Measurements from ENCODE around the gene ACYP2.
"Not testable (repeated sequence)": the region's sequence is repeated elsewhere in the genome, so short reads cannot be mapped to it uniquely, and the experiment has no call there.

Gene ACYP2

DNA sequence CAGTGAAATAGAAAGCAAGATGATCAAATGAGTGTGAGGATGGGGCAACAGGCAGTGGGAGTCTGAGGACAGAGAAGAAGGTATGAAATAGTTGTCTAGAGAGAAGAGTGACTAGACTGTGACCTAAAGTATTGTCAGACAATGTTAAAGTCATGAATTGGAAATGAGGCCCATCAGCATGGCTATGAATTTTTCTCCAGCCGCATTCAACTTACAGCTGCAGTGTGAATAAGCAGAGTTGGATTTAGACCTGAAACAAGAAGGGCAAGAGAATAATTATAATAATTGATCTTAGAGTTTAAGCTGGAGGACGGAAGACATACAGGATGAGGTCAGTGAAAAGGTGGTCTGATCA is 144.8 kb downstream of the ACYP2 start:
- H3K36me3 ChIP-seq (ENCODE audit: control insufficient read depth, insufficient read depth, low read length): no peaks in the 10 kb centered on the region
- H3K4me3 ChIP-seq (ENCODE audit: insufficient read depth, low read depth, low read length, poor library complexity, severe bottlenecking): no peak overlapping the region
- no peaks in the 10 kb centered on the region for H3K4me1 ChIP-seq (ENCODE audit: control insufficient read depth, insufficient read depth, low read length, poor library complexity, severe bottlenecking)
- no peak for DNase-seq
- H3K27me3 ChIP-seq (replicated peaks; ENCODE audit: control insufficient read depth, insufficient read depth, low read length, poor library complexity, severe bottlenecking): no peaks in the 10 kb centered on the region
- H3K27ac ChIP-seq (ENCODE audit: insufficient read depth, low read length, poor library complexity, severe bottlenecking): no peak overlapping the region
- no peaks in the 10 kb centered on the region for H3K9me3 ChIP-seq (ENCODE audit: control insufficient read depth, low read length)

DNA sequence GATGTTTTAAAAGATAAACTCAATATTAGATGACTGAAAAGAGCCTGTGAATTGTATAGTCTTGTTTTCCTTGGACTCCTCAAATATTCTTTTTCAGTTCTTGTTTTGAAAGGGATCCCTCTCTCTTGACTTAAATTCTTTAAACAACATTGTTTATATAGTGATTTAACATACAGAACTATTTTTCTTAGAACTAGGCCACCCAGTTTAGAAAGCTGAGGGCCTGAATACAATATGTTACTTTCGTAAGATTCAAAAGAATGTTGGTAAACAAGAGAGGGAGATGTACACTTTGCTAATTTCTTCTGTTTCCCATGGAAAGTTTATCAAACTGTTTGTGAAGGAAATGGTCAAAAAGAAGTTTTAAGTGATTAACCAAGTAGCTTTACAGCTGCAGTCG is 146.1 kb downstream of the ACYP2 start:
- no peaks in the 10 kb centered on the region for H3K27me3 ChIP-seq (replicated peaks; ENCODE audit: control insufficient read depth, insufficient read depth, low read length, poor library complexity, severe bottlenecking)
- H3K36me3 ChIP-seq (ENCODE audit: control insufficient read depth, insufficient read depth, low read length): no peaks in the 10 kb centered on the region
- H3K4me1 ChIP-seq (ENCODE audit: control insufficient read depth, insufficient read depth, low read length, poor library complexity, severe bottlenecking): no peaks in the 10 kb centered on the region
- no peaks in the 10 kb centered on the region for H3K9me3 ChIP-seq (ENCODE audit: control insufficient read depth, low read length)
- H3K27ac ChIP-seq (ENCODE audit: insufficient read depth, low read length, poor library complexity, severe bottlenecking): no peak overlapping the region
- no peak for DNase-seq
- no peak overlapping the region for H3K4me3 ChIP-seq (ENCODE audit: insufficient read depth, low read depth, low read length, poor library complexity, severe bottlenecking)

GRCh38 chr2:54262015-54262765 is 146.8 kb downstream of the ACYP2 start:
- Histone ChIP-seq H3K27me3 (replicated peaks; ENCODE audit: control insufficient read depth, insufficient read depth, low read length, poor library complexity, severe bottlenecking) (no peaks in the 10 kb centered on the region), H3K4me3 (ENCODE audit: insufficient read depth, low read depth, low read length, poor library complexity, severe bottlenecking) (no peak overlapping the region), H3K4me1 (ENCODE audit: control insufficient read depth, insufficient read depth, low read length, poor library complexity, severe bottlenecking) (no peaks in the 10 kb centered on the region), H3K36me3 (ENCODE audit: control insufficient read depth, insufficient read depth, low read length) (no peaks in the 10 kb centered on the region), H3K27ac (ENCODE audit: insufficient read depth, low read length, poor library complexity, severe bottlenecking) (no peak overlapping the region), H3K9me3 (ENCODE audit: control insufficient read depth, low read length) (no peaks in the 10 kb centered on the region)
- DNase-seq: no peak

GRCh38 chr2:54265081-54265480 is 149.7 kb downstream of the ACYP2 start:
- H3K4me3 ChIP-seq (ENCODE audit: insufficient read depth, low read depth, low read length, poor library complexity, severe bottlenecking); H3K36me3 ChIP-seq (ENCODE audit: control insufficient read depth, insufficient read depth, low read length); H3K4me1 ChIP-seq (ENCODE audit: control insufficient read depth, insufficient read depth, low read length, poor library complexity, severe bottlenecking); H3K27me3 ChIP-seq (replicated peaks; ENCODE audit: control insufficient read depth, insufficient read depth, low read length, poor library complexity, severe bottlenecking); H3K27ac ChIP-seq (ENCODE audit: insufficient read depth, low read length, poor library complexity, severe bottlenecking); DNase-seq; H3K9me3 ChIP-seq (ENCODE audit: control insufficient read depth, low read length): not testable (repeated sequence)

- no peaks in the 10 kb centered on the region for H3K4me1 ChIP-seq (ENCODE audit: control insufficient read depth, insufficient read depth, low read length, poor library complexity, severe bottlenecking)
- H3K27ac ChIP-seq (ENCODE audit: insufficient read depth, low read length, poor library complexity, severe bottlenecking): no peak overlapping the region
- H3K27me3 ChIP-seq (replicated peaks; ENCODE audit: control insufficient read depth, insufficient read depth, low read length, poor library complexity, severe bottlenecking): no peaks in the 10 kb centered on the region
- DNase-seq: no peak
- no peaks in the 10 kb centered on the region for H3K36me3 ChIP-seq (ENCODE audit: control insufficient read depth, insufficient read depth, low read length)
- H3K4me3 ChIP-seq (ENCODE audit: insufficient read depth, low read depth, low read length, poor library complexity, severe bottlenecking): no peak overlapping the region
- no peaks in the 10 kb centered on the region for H3K9me3 ChIP-seq (ENCODE audit: control insufficient read depth, low read length)
Measured at GRCh38 chr2:54267577-54267976, 152.2 kb downstream of the ACYP2 start.

- H3K4me3 ChIP-seq (ENCODE audit: insufficient read depth, low read depth, low read length, poor library complexity, severe bottlenecking): no peak overlapping the region
- no peak for DNase-seq
- H3K27ac ChIP-seq (ENCODE audit: insufficient read depth, low read length, poor library complexity, severe bottlenecking): no peak overlapping the region
- no peaks in the 10 kb centered on the region for H3K27me3 ChIP-seq (replicated peaks; ENCODE audit: control insufficient read depth, insufficient read depth, low read length, poor library complexity, severe bottlenecking)
- H3K36me3 ChIP-seq (ENCODE audit: control insufficient read depth, insufficient read depth, low read length): no peaks in the 10 kb centered on the region
- H3K4me1 ChIP-seq (ENCODE audit: control insufficient read depth, insufficient read depth, low read length, poor library complexity, severe bottlenecking): no peaks in the 10 kb centered on the region
- H3K9me3 ChIP-seq (ENCODE audit: control insufficient read depth, low read length): no peaks in the 10 kb centered on the region
Measured at GRCh38 chr2:54271189-54271588, 155.8 kb downstream of the ACYP2 start.

DNA sequence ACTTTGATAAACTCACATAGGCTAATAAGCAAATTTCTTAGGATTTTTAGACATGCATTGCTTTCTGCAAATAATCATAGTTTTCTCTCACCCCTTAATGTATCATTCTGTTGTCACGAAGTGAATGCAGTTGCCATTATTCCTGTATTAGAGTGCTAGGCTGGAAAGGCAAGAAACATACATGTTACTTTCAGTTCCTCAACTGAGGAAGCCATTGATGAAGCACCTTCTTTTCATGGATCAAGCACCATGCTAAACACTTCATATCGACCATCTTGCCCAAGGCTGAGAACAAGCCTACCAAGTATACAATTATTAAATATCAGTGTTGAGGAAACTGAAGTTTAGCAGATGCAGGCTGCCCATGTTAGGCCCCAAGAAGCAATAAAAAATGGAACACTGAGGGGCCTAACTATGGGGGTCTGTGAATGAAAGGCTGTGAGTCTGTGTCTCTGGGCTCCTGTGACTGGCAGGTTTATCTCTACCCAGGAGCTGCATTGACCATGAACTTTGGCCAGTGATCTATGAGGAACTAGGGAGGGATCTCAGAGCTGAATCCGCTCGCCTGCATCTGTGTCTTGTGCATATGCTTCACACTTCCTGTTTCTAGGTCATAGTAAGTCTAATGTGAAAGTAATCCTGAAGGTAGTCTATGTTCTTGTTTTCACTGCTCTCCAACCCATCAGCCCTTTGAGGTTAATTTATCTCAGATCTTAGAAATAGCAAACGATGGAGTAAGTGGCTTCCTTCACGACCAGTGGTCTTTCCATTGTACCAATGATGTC is 156.6 kb downstream of the ACYP2 start:
- no peak for DNase-seq
- Histone ChIP-seq H3K4me1 (ENCODE audit: control insufficient read depth, insufficient read depth, low read length, poor library complexity, severe bottlenecking) (no peaks in the 10 kb centered on the region), H3K4me3 (ENCODE audit: insufficient read depth, low read depth, low read length, poor library complexity, severe bottlenecking) (no peak overlapping the region), H3K36me3 (ENCODE audit: control insufficient read depth, insufficient read depth, low read length) (no peaks in the 10 kb centered on the region), H3K9me3 (ENCODE audit: control insufficient read depth, low read length) (no peaks in the 10 kb centered on the region), H3K27me3 (replicated peaks; ENCODE audit: control insufficient read depth, insufficient read depth, low read length, poor library complexity, severe bottlenecking) (no peaks in the 10 kb centered on the region), H3K27ac (ENCODE audit: insufficient read depth, low read length, poor library complexity, severe bottlenecking) (no peak overlapping the region)

DNA sequence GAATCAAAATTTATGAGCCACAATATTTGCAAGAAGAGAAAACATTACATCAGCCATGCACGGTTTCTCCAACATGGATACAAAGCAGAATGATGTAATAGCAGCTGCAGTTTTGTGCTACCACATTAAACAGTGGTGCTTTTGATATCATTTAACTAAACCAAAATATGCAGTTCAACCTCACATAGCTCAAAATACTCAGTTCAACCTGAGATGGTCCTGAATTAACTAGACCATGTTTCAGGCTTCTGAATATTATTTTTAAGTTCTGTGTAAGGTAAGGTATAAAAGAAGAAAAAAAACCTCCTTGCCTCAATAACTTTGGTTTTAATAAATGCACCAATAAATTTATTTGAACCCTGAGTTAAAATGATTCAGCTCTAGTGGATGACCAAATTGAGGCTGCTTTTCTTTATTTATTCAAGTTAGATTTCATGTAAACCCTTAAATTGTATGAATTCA is 159.4 kb downstream of the ACYP2 start:
- H3K4me3 ChIP-seq (ENCODE audit: insufficient read depth, low read depth, low read length, poor library complexity, severe bottlenecking): no peak overlapping the region
- H3K9me3 ChIP-seq (ENCODE audit: control insufficient read depth, low read length): no peaks in the 10 kb centered on the region
- H3K27me3 ChIP-seq (replicated peaks; ENCODE audit: control insufficient read depth, insufficient read depth, low read length, poor library complexity, severe bottlenecking): no peaks in the 10 kb centered on the region
- no peaks in the 10 kb centered on the region for H3K4me1 ChIP-seq (ENCODE audit: control insufficient read depth, insufficient read depth, low read length, poor library complexity, severe bottlenecking)
- no peak for DNase-seq
- no peaks in the 10 kb centered on the region for H3K36me3 ChIP-seq (ENCODE audit: control insufficient read depth, insufficient read depth, low read length)
- no peak overlapping the region for H3K27ac ChIP-seq (ENCODE audit: insufficient read depth, low read length, poor library complexity, severe bottlenecking)

DNA sequence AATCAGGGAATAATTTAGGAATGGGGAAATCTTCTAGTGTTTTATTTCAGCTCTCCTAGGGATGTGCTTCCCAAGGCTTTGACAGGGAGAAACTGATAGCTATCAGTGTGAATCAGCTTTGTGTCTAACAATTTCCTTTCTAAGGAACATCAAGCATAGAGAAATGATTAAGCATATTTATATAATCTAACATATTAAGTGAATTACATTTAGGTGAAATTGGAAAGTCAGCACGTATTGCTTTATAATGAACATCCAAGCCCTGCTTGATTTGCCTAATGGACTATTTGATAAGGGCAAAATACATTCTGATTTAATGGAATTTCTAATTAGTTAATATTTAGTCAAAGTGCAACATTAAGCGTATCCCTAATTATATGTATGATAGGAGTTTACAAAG is 160.1 kb downstream of the ACYP2 start:
- H3K27me3 ChIP-seq (replicated peaks; ENCODE audit: control insufficient read depth, insufficient read depth, low read length, poor library complexity, severe bottlenecking): no peaks in the 10 kb centered on the region
- no peaks in the 10 kb centered on the region for H3K9me3 ChIP-seq (ENCODE audit: control insufficient read depth, low read length)
- no peak for DNase-seq
- no peak overlapping the region for H3K4me3 ChIP-seq (ENCODE audit: insufficient read depth, low read depth, low read length, poor library complexity, severe bottlenecking)
- H3K27ac ChIP-seq (ENCODE audit: insufficient read depth, low read length, poor library complexity, severe bottlenecking): no peak overlapping the region
- no peaks in the 10 kb centered on the region for H3K36me3 ChIP-seq (ENCODE audit: control insufficient read depth, insufficient read depth, low read length)
- no peaks in the 10 kb centered on the region for H3K4me1 ChIP-seq (ENCODE audit: control insufficient read depth, insufficient read depth, low read length, poor library complexity, severe bottlenecking)

GRCh38 chr2:54279385-54279784 is 164.0 kb downstream of the ACYP2 start:
- DNase-seq: no peak
- no peaks in the 10 kb centered on the region for H3K4me1 ChIP-seq (ENCODE audit: control insufficient read depth, insufficient read depth, low read length, poor library complexity, severe bottlenecking)
- no peak overlapping the region for H3K27ac ChIP-seq (ENCODE audit: insufficient read depth, low read length, poor library complexity, severe bottlenecking)
- H3K9me3 ChIP-seq (ENCODE audit: control insufficient read depth, low read length): no peaks in the 10 kb centered on the region
- no peaks in the 10 kb centered on the region for H3K36me3 ChIP-seq (ENCODE audit: control insufficient read depth, insufficient read depth, low read length)
- H3K27me3 ChIP-seq (replicated peaks; ENCODE audit: control insufficient read depth, insufficient read depth, low read length, poor library complexity, severe bottlenecking): no peaks in the 10 kb centered on the region
- no peak overlapping the region for H3K4me3 ChIP-seq (ENCODE audit: insufficient read depth, low read depth, low read length, poor library complexity, severe bottlenecking)
